ENCODE results near the gene CTNNA1. TPM values are rescaled to one million over a fixed set of nuclear protein-coding genes. Genes with fewer than 3 reads are reported as not detected.

CTNNA1 gene
- total and polyA plus RNA-seq, 2 donors (not counting 3 experiments of a cell fraction or from before 2014, with no cell fraction given) = 156 to 394 TPM

DNA sequence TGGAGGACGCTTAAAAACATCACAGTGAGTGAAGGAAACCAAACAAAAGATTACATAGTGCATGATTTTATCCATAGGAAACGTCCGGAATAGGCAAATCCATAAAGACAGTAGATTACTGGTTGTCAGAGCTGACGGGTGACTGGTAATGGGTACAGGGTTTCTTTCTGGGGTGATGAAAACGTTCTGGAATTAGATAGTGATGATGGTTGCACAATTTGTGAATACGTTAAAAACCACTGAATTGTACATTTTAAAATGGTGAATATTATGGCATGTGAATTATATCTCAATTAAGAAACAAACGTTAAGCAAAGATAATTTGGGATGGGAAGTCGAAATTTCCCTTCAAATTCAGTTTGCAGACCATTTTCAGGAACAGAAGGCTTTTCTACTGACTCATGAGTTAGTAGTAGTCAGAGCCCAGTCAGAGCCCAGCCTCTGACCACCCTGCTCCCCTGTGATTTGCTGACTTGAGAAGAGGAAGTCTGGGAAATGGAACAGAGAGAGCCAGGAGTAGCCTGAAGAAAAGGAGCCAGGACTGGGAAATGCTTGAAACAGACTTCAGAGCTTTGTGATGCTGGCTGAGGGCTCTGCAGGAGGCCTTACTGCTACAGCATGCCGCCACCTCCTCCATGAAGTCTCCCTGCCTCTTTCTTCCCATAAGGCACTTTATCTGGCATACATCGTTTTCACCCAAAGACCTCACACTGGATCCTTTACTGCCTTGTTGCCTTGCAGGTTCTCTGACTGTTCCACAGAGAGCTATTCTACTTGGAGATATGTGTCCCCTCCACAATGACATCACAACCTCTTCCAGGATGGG lies 46.4 kb upstream of the CTNNA1 start:
- dilution Hi-C loops (cut with MboI; ENCODE audit: extremely low pct_ligation_motif_present, low sequenced_read_pairs) = no loop called here
- FAIRE-seq = no peak
- CTCF ChIA-PET = interaction anchor here (1.2 to 1.5 kb wide), 3 partner anchors 11 to 16 kb away, joined by 3 to 5 read pairs (median 4); no protein-coding TSS in a partner anchor

More for the DNA sequence above, 46.4 kb upstream of the CTNNA1 start:
- BruUV-seq (replicated peaks) = no TSS peak
- Histone ChIP-seq H3K4me2 (ENCODE audit: insufficient read depth, low read length) (no peak overlapping the region), H3K4me1 (ENCODE audit: control insufficient read depth, extremely low read depth, insufficient read depth, low read length) (no peaks in the 10 kb centered on the region), H3K79me2 (ENCODE audit: control insufficient read depth, insufficient read depth, low read length) (no peaks in the 10 kb centered on the region), H3K9me1 (replicated peaks; ENCODE audit: control insufficient read depth, extremely low read depth, insufficient read depth, low read length) (no peaks in the 10 kb centered on the region), H3K9ac (replicated peaks; ENCODE audit: extremely low read depth, insufficient read depth, low read length) (no peak overlapping the region), H3K27ac (ENCODE audit: insufficient read depth, low read depth, low read length) (no peak overlapping the region), H3K4me3 (replicated peaks in 1 of 3; ENCODE audit: insufficient read depth in 1 of 3, low read depth in 1 of 3, low read length in 3 of 3) (no peak overlapping the region), H3K36me3 (ENCODE audit: control insufficient read depth in 2 of 2, extremely low read depth in 1 of 2, insufficient read depth in 2 of 2, low read length in 2 of 2) (no peaks in the 10 kb centered on the region), H4K20me1 (replicated peaks; ENCODE audit: control insufficient read depth, extremely low read depth, insufficient read depth, low read length) (no peaks in the 10 kb centered on the region), H3K27me3 (ENCODE audit: control insufficient read depth in 2 of 2, insufficient read depth in 2 of 2, low read length in 2 of 2) (peaks cover 5 to 6% of the 10 kb centered on the region in 2 experiments), H2AFZ (ENCODE audit: low read depth, low read length) (peak overlapping the region; percentile 38), H3K9me3 (replicated peaks; ENCODE audit: control insufficient read depth, insufficient read depth, low read length) (no peaks in the 10 kb centered on the region)
- peak; percentile 35 for DNase-seq (ENCODE audit: low read depth, low spot score)
- intact Hi-C loops (cut with micrococcal nuclease) = no loop called here
- POLR2A ChIA-PET = no interaction called here
- TF ChIP-seq FOS (IDR thresholded peaks at IDR 0.05; ENCODE audit: borderline replicate concordance, insufficient read depth, low read length) = no peak
- no peak for TF ChIP-seq JUN (IDR thresholded peaks at IDR 0.05; ENCODE audit: borderline replicate concordance, insufficient read depth, insufficient read length, low read depth)
- TF ChIP-seq POLR2A (IDR thresholded peaks at IDR 0.05; ENCODE audit: low read depth, low read length) = no peak
- TF ChIP-seq MAX (IDR thresholded peaks at IDR 0.05; ENCODE audit: insufficient read depth, insufficient read length) = no peak
- TF ChIP-seq POLR2AphosphoS5 (IDR thresholded peaks at IDR 0.05; ENCODE audit: insufficient read depth, low read depth, low read length) = no peak
- no peak for TF ChIP-seq EZH2 (IDR thresholded peaks at IDR 0.05; ENCODE audit: borderline replicate concordance, low read depth, low read length, severe bottlenecking)
- TF ChIP-seq MYC (IDR thresholded peaks at IDR 0.05; ENCODE audit: low read depth, low read length) = no peak
- TF ChIP-seq GATA2 (IDR thresholded peaks at IDR 0.05; ENCODE audit: insufficient read depth, insufficient read length, low read depth, low read length) = no peak
- TF ChIP-seq CTCF (IDR thresholded peaks at IDR 0.05; ENCODE audit: extremely low read depth in 1 of 2, insufficient read depth in 1 of 2, low read depth in 1 of 2, low read length in 2 of 2) = no peak

Data from endothelial cell of umbilical vein (primary cell).